ENCODE measurements around the gene NAXD. TPM values are rescaled to one million over a fixed set of nuclear protein-coding genes. Genes with fewer than 3 reads are reported as not detected.

The NAXD gene
- total and polyA plus RNA-seq, 10 of the 15 experiments (the other 5 are each of a cell fraction or from before 2014, with no cell fraction given), result 1.5 to 36.2 (median 23.8) TPM

DNA sequence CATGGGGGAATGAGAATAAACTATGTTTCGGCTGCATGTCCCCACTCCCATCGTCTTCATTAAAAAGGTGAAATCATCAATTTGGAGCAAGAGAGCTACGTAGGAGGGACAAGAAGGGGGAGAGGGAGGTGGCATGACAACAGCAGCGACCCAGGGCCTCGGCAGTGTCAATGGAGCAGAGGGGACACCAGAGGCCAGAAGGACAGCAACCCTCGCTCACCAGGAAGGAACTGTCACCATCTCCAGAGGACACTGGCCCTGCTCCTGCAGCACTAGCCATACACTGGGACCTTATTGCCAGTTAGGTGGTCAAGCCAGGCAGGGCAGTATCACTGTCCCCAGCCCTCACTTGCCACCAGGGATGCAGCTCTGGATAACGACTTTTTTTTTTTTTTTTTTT lies 34.2 kb downstream of the NAXD start:
- no TSS peak for BruUV-seq (replicated peaks)
- H3K4me1 ChIP-seq (ENCODE audit: control insufficient read depth, insufficient read depth, low read length), result peaks cover 19% of the 10 kb centered on the region

DNA sequence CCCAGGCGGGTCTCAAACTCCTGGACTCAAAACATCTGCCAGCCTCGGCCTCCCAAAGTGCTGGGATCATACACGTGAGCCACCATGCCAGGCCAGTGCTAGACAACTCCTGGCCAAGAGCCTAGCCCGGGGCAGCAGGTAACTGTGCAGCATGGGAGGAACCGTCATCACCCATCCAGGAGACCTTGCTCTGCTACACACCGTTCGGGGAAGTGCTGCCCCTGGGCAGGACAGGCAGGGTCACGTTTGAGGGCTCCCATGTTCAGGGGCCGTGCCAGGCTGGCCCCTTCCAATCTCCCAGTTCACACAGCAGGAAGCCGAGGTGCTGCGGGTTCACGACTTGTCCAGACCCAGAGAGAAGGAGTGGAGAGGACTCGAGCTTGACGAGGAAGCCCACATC lies 35.1 kb downstream of the NAXD start:
- no peaks in the 10 kb centered on the region; the same call in 1 of the 2 replicates for H3K79me2 ChIP-seq (ENCODE audit: control insufficient read depth, insufficient read depth, low read length)
- RAD21 ChIA-PET (ENCODE audit: unreplicated experiment), result no interaction called here
- no TSS peak for BruUV-seq (replicated peaks)
- no peak for TF ChIP-seq ZNF622 (IDR thresholded peaks at IDR 0.05)
- no peak for TF ChIP-seq RAD21 (IDR thresholded peaks at IDR 0.05; ENCODE audit: insufficient read depth, low read depth, low read length)
- no peak for TF ChIP-seq GATAD2B (conservative IDR thresholded peaks at IDR 0.05; ENCODE audit: low read depth)
- TF ChIP-seq MEF2B (IDR thresholded peaks at IDR 0.05; ENCODE audit: partially characterized antibody, poor library complexity, severe bottlenecking), result no peak
- TF ChIP-seq TARDBP (IDR thresholded peaks at IDR 0.05; ENCODE audit: borderline replicate concordance), result no peak
- TF ChIP-seq, protein P1, sequence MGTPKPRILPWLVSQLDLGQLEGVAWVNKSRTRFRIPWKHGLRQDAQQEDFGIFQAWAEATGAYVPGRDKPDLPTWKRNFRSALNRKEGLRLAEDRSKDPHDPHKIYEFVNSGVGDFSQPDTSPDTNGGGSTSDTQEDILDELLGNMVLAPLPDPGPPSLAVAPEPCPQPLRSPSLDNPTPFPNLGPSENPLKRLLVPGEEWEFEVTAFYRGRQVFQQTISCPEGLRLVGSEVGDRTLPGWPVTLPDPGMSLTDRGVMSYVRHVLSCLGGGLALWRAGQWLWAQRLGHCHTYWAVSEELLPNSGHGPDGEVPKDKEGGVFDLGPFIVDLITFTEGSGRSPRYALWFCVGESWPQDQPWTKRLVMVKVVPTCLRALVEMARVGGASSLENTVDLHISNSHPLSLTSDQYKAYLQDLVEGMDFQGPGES (IDR thresholded peaks at IDR 0.05), result no peak
- TF ChIP-seq ZNF217 (IDR thresholded peaks at IDR 0.05), result no peak
- no peak for TF ChIP-seq ESRRA (IDR thresholded peaks at IDR 0.05; ENCODE audit: low read length)
- TF ChIP-seq, protein P2, sequence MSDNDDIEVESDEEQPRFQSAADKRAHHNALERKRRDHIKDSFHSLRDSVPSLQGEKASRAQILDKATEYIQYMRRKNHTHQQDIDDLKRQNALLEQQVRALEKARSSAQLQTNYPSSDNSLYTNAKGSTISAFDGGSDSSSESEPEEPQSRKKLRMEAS (IDR thresholded peaks at IDR 0.05; ENCODE audit: low read depth, low read length), result no peak
- TF ChIP-seq CREB1 (IDR thresholded peaks at IDR 0.05; ENCODE audit: low read depth), result no peak
- no peak for TF ChIP-seq CHD4 (IDR thresholded peaks at IDR 0.05)
- no peak for TF ChIP-seq FOXM1 (IDR thresholded peaks at IDR 0.05; ENCODE audit: low read depth, low read length)
- no peak for TF ChIP-seq MYB (IDR thresholded peaks at IDR 0.05; ENCODE audit: borderline replicate concordance, low read depth, low read length)

More for the DNA sequence above, 34.2 kb downstream of the NAXD start:
- no peaks in the 10 kb centered on the region; the same call in 1 of the 2 replicates for H3K79me2 ChIP-seq (ENCODE audit: control insufficient read depth, insufficient read depth, low read length)
- no peak overlapping the region for H3K4me2 ChIP-seq (ENCODE audit: control insufficient read depth, insufficient read depth)
- SMC1A ChIA-PET (ENCODE audit: uncharacterized antibody, unreplicated experiment), result interaction anchor here (1.6 kb wide), 1 partner anchor 169 kb away, joined by 3 read pairs; no protein-coding TSS in a partner anchor
- CTCF ChIA-PET, result interaction anchor here (1.1 kb wide), 1 partner anchor 9 kb away, joined by 3 read pairs; no protein-coding TSS in a partner anchor
- RAD21 ChIA-PET (ENCODE audit: unreplicated experiment), result no interaction called here
- H3K9ac ChIP-seq (ENCODE audit: control insufficient read depth, insufficient read depth, low read length), result no peak overlapping the region
- in situ Hi-C loops (cut with MboI) (no loop called here), intact Hi-C loops (cut with micrococcal nuclease; ENCODE audit: unreplicated experiment) (no loop called here)
- H3K9me3 ChIP-seq (replicated peaks; ENCODE audit: control insufficient read depth, insufficient read depth, low read length), result no peaks in the 10 kb centered on the region
- ATAC-seq (no peak), FAIRE-seq (no peak), DNase-seq (ENCODE audit: low read depth, low spot score) (no peak)
- H3K27ac ChIP-seq (ENCODE audit: control insufficient read depth, insufficient read depth), result no peak overlapping the region
- no peaks in the 10 kb centered on the region for H3K27me3 ChIP-seq (replicated peaks in 1 of 2; ENCODE audit: control insufficient read depth in 2 of 2, insufficient read depth in 2 of 2, low read length in 1 of 2)
- no peak overlapping the region for H2AFZ ChIP-seq (ENCODE audit: control insufficient read depth, low read depth, low read length)
- H4K20me1 ChIP-seq (ENCODE audit: control insufficient read depth, insufficient read depth), result no peaks in the 10 kb centered on the region
- WGBS (ENCODE audit: insufficient coverage, insufficient replicate concordance, low lambda C conversion rate, missing lambda C conversion rate), result 93% methylated on average over 7 of the region's 7 CpGs
- TF ChIP-seq POU2F2 (IDR thresholded peaks at IDR 0.05; ENCODE audit: borderline replicate concordance, low read depth, low read length), result no peak
- peaks cover 17 to 29% of the 10 kb centered on the region in 2 experiments for H3K36me3 ChIP-seq (ENCODE audit: control insufficient read depth in 2 of 2, insufficient read depth in 2 of 2, low read length in 1 of 2)
- POLR2A ChIA-PET, result interaction anchor here (0.6 kb wide), 1 partner anchor 34 kb away, joined by 9 read pairs; the partner anchor contains the start of gene NAXD
- no peak overlapping the region for H3K4me3 ChIP-seq

More for the DNA sequence above, 35.1 kb downstream of the NAXD start:
- Histone ChIP-seq H3K4me2 (ENCODE audit: control insufficient read depth, insufficient read depth) (no peak overlapping the region), H3K27ac (ENCODE audit: control insufficient read depth, insufficient read depth) (no peak overlapping the region), H3K4me3 (no peak overlapping the region), H3K36me3 (ENCODE audit: control insufficient read depth in 2 of 2, insufficient read depth in 2 of 2, low read length in 1 of 2) (peaks cover 21 to 29% of the 10 kb centered on the region in 2 experiments), H3K9ac (ENCODE audit: control insufficient read depth, insufficient read depth, low read length) (no peak overlapping the region), H3K27me3 (replicated peaks in 1 of 2; ENCODE audit: control insufficient read depth in 2 of 2, insufficient read depth in 2 of 2, low read length in 1 of 2) (no peaks in the 10 kb centered on the region), H2AFZ (ENCODE audit: control insufficient read depth, low read depth, low read length) (no peak overlapping the region), H3K9me3 (replicated peaks; ENCODE audit: control insufficient read depth, insufficient read depth, low read length) (no peaks in the 10 kb centered on the region), H4K20me1 (ENCODE audit: control insufficient read depth, insufficient read depth) (no peaks in the 10 kb centered on the region), H3K4me1 (ENCODE audit: control insufficient read depth, insufficient read depth, low read length) (peaks cover 17% of the 10 kb centered on the region)
- ChIA-PET POLR2A (interaction anchor here (0.6 kb wide), 1 partner anchor 35 kb away, joined by 9 read pairs; the partner anchor contains the start of gene NAXD), CTCF (no interaction called here), SMC1A (ENCODE audit: uncharacterized antibody, unreplicated experiment) (interaction anchor here (1.6 kb wide), 1 partner anchor 168 kb away, joined by 3 read pairs; no protein-coding TSS in a partner anchor)
- intact Hi-C loops (cut with micrococcal nuclease; ENCODE audit: unreplicated experiment) (no loop called here), in situ Hi-C loops (cut with MboI) (no loop called here)
- DNase-seq (ENCODE audit: low read depth, low spot score) (no peak), FAIRE-seq (no peak), ATAC-seq (no peak)
- over 99% methylated on average over 14 of the region's 14 CpGs for WGBS (ENCODE audit: insufficient coverage, insufficient replicate concordance, low lambda C conversion rate, missing lambda C conversion rate)
